Thyroid gland (tissue), 4 donors: ENCODE measurements around the gene EPB41. TPM values are rescaled to one million over a fixed set of nuclear protein-coding genes. Genes with fewer than 3 reads are reported as not detected.

ENCODE experiments used
- DNase-seq, 2 donors: peaks; one replicate each; pipeline ENCODE4 v3.0.0-alpha.2; 2019
- H3K27ac ChIP-seq, 3 donors: fragments of 200-600 bp; sonication (generic); 1 replicate in 2 of 3; 2 replicates in 1 of 3; pipeline ENCODE4 v1.5.1; 2016 to 2019; ENCODE audit warnings: mild to moderate bottlenecking in 1 of 3, moderate library complexity in 1 of 3
- H3K27me3 ChIP-seq: fragments of 200-600 bp; sonication (generic); one replicate; pipeline ENCODE4 v1.5.1; 2019
- H3K36me3 ChIP-seq, 2 donors: fragments of 200-600 bp; sonication (generic); one replicate each; pipeline ENCODE4 v1.5.1; 2016 to 2019
- H3K4me1 ChIP-seq, 2 donors: fragments of 200-600 bp; sonication (generic); one replicate each; pipeline ENCODE4 v1.5.1; 2017 to 2019
- H3K4me3 ChIP-seq, 3 donors: fragments of 200-600 bp; sonication (generic); replicated peaks in 1 of 3; 1 replicate in 2 of 3; 2 replicates in 1 of 3; pipeline ENCODE4 v1.5.1; 2016; ENCODE audit warnings: mild to moderate bottlenecking in 1 of 3
- H3K9me3 ChIP-seq: fragments of 200-600 bp; sonication (generic); one replicate; pipeline ENCODE4 v1.5.1; 2017
- POLR2A ChIP-seq, 2 donors: fragments of 450-650 bp; IDR thresholded peaks; one replicate each; pipeline ENCODE4 v1.6.1; 2017; ENCODE audit warnings: antibody characterized with exemption in 2 of 2, mild to moderate bottlenecking in 2 of 2, moderate library complexity in 1 of 2
- WGBS, 2 donors: methylation state at CpG; one replicate each; pipeline ENCODE4 v1.1.5; 2017; 5-methylcytosine and 5-hydroxymethylcytosine counted together
- intact Hi-C: fragments of 100-400 bp; cut with DNase I; formaldehyde crosslinking; loops from one replicate; pipeline ENCODE4 v1.15.1; 2023
- small RNA-seq: library from RNA; depleted of rRNA; stranded (forward); fragments of <200 nt; gene quantifications from one replicate; pipeline ENCODE3, GENCODE V24; 2016
- total RNA-seq, 4 donors: library from RNA; depleted of rRNA; stranded (reverse); fragments of >200 nt; gene quantifications; one replicate each; pipeline ENCODE4 v1.2.3, GENCODE V29; 2016
- TF ChIP-seq, protein P1 (sequence below), 6 experiments: fragments of 200-600 bp in 3 of 6; fragments of 450-650 bp in 3 of 6; sonication (generic) in 3 of 6; IDR thresholded peaks; one replicate each; pipeline ENCODE4 v1.5.1; 2016 to 2019; ENCODE audit warnings: antibody characterized with exemption in 6 of 6, mild to moderate bottlenecking in 2 of 6, inconsistent platforms in 1 of 6, moderate library complexity in 1 of 6

The EPB41 gene
- total RNA-seq, 4 donors from 2014 or later = 59.7 to 102 (median 80.2) TPM

DNA sequence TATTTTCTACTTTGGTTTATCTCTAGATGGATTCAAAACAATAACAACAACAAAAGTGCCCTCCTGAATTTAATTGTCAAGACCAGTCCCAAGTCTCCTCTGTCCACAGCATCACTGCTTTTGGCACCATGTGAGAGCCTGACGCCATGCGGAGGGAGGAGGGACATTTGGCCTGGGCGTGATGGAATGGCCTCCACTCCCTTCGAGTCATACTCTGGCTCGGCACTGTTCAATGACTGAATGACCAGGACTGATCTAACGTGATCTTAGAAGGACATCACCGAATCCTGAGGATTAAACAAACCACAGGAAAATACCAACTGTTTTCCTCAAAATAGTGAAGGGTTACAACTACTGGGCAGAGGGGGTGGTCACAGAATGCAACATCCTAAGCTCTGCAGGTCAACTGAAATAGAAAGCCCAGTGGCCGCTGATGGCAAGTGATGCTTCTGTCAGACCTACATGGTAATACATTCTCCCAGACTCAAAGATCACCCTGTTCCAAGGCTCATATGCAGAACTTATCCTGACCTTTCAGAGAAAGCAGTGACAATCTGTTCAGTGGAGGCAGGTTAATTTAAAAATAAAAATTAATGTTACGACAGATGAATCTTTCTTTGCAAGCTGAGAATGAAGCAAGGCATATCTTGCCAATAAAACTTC lies 248.2 kb downstream of the EPB41 start:
- no peak for TF ChIP-seq POLR2A (IDR thresholded peaks at IDR 0.05)
- TF ChIP-seq, protein P1, sequence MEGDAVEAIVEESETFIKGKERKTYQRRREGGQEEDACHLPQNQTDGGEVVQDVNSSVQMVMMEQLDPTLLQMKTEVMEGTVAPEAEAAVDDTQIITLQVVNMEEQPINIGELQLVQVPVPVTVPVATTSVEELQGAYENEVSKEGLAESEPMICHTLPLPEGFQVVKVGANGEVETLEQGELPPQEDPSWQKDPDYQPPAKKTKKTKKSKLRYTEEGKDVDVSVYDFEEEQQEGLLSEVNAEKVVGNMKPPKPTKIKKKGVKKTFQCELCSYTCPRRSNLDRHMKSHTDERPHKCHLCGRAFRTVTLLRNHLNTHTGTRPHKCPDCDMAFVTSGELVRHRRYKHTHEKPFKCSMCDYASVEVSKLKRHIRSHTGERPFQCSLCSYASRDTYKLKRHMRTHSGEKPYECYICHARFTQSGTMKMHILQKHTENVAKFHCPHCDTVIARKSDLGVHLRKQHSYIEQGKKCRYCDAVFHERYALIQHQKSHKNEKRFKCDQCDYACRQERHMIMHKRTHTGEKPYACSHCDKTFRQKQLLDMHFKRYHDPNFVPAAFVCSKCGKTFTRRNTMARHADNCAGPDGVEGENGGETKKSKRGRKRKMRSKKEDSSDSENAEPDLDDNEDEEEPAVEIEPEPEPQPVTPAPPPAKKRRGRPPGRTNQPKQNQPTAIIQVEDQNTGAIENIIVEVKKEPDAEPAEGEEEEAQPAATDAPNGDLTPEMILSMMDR (IDR thresholded peaks at IDR 0.05) = no peak
- WGBS, 2 donors = 80 to 83% methylated on average over 9 of the region's 9 CpGs
- Histone ChIP-seq H3K27me3 (no peaks in the 10 kb centered on the region), H3K4me3 (no peak overlapping the region), H3K9me3 (no peaks in the 10 kb centered on the region), H3K27ac (no peak overlapping the region), H3K4me1 (peaks cover 22 to 30% of the 10 kb centered on the region in 2 donors), H3K36me3 (peaks cover 11 to 21% of the 10 kb centered on the region in 2 donors)
- intact Hi-C loops = no loop called here
- no peak for DNase-seq

DNA sequence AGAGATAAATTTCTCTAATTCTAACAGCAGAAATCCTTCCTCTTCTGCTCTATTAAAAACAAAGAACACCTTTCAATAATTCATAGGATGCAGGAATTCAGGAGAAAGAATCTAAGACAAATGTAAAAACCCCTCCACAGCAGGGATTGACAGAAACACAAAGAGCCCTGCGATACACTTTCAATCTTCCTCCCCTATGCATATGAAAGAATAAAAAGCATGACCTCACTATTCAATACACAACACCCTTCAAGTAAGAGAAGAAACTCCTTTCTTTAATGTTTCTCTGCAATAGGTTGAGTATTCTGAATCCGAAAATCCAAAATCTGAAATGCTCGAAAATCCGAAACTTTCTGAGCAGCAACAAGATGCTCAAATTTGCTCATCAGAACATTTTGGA lies 250.2 kb downstream of the EPB41 start:
- Histone ChIP-seq H3K36me3 (peaks cover 0 to 5% of the 10 kb centered on the region in 2 donors), H3K4me1 (peaks cover 22 to 36% of the 10 kb centered on the region in 2 donors), H3K9me3 (no peaks in the 10 kb centered on the region), H3K27me3 (no peaks in the 10 kb centered on the region), H3K4me3 (no peak overlapping the region), H3K27ac (peak overlapping the region in 1 of 3 donors; percentile 6)
- intact Hi-C loops = no loop called here
- 82 to 93% methylated on average over 4 of the region's 4 CpGs for WGBS, 2 donors
- TF ChIP-seq, protein P1 (IDR thresholded peaks at IDR 0.05) = no peak
- no peak for TF ChIP-seq POLR2A (IDR thresholded peaks at IDR 0.05)
- no peak for DNase-seq

DNA sequence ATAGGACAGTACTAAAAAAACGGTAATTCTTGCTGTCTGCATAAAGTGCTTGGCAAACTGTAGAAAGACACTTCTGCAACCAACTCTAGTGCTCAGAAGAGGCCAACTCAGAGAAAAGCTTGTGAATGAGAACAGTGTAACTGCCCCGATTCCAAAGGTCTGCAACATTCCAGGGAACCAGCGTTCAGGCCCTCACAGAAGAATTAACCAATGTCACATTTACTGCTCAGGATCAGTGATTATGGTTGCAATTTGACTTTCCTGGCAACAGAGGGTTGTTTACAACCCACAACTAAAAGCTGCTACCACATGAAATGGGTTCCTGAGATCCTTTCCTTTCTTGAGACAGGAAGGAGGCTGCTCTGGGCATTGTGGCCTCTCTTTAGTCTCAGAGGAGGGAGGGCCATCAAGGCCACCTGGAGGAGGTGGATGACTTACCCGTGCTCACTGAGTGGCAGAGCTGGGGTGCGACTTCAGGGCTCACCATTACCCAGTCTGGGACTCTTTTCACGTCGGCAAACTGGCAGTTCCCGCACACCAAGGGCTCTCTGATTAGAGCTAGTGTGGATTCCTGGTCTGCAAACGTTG lies 252.0 kb downstream of the EPB41 start:
- H3K27me3 ChIP-seq = no peaks in the 10 kb centered on the region
- no peaks in the 10 kb centered on the region for H3K36me3 ChIP-seq
- peak overlapping the region; percentile 61 to 71 (median 68) for H3K27ac ChIP-seq
- TF ChIP-seq, protein P1 (IDR thresholded peaks at IDR 0.05) = peak in 1 of 6 experiments; percentile 3
- peak in 1 of 2 donors; percentile 29 for TF ChIP-seq POLR2A (IDR thresholded peaks at IDR 0.05)
- 41 to 48% methylated on average over 9 of the region's 9 CpGs for WGBS, 2 donors
- peak; percentile 60 to 67 for DNase-seq
- peaks cover 40 to 54% of the 10 kb centered on the region in 2 donors for H3K4me1 ChIP-seq
- intact Hi-C loops = no loop called here
- H3K4me3 ChIP-seq = no peak overlapping the region
- H3K9me3 ChIP-seq = no peaks in the 10 kb centered on the region

DNA sequence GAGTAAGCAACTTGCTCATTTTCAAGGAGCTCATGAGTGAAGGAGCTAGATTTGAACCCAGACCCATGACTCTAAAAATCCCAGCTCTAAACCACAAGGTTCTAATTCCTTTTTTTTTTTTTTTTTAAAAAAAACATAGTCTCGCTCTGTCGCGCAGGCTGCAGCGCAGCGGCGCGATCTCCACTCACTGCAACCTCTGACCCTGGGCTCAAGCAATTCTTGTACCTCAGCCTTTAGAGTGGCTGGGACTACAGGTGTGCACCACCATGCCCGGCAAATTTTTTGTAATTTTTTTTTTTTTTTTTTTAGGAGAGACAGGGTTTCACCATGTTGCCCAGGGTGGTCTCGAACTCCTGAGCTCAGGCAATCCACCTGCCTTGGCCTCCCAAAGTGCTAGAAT lies 253.5 kb downstream of the EPB41 start:
- Histone ChIP-seq H3K36me3 (no peaks in the 10 kb centered on the region), H3K4me3 (no peak overlapping the region), H3K27ac (peak overlapping the region in 2 of 3 donors; percentile 61 to 68), H3K9me3 (no peaks in the 10 kb centered on the region), H3K4me1 (peaks cover 36 to 59% of the 10 kb centered on the region in 2 donors), H3K27me3 (no peaks in the 10 kb centered on the region)
- no peak for DNase-seq
- 96 to 98% methylated on average over 9 of the region's 9 CpGs for WGBS, 2 donors
- intact Hi-C loops = no loop called here
- TF ChIP-seq, protein P1 (IDR thresholded peaks at IDR 0.05) = no peak
- TF ChIP-seq POLR2A (IDR thresholded peaks at IDR 0.05) = no peak

Small RNA genes within 50 kb of the gene (small RNA-seq; reads per million reads assigned to genes)
- gene RF00017 (not detected), gene RF00019 (not detected)

Other genes with a start within 250 kb of the EPB41 start
- gene GMEB1, start 245.8 kb upstream of the EPB41 start, total RNA-seq = 10 to 100 TPM in 2 of 4 donors, 1 to 10 TPM in 2; 5.5 to 13.5 (median 11.6) TPM
- gene YTHDF2, start 177.6 kb upstream of the EPB41 start, total RNA-seq = 10 to 100 TPM; 53.1 to 74.4 (median 62.2) TPM
- gene OPRD1, start 102.4 kb upstream of the EPB41 start, total RNA-seq = under 1 TPM in 1 of 4 donors, not detected in 3; 0.24 TPM
- gene TMEM200B, start 209.3 kb downstream of the EPB41 start, total RNA-seq = 1 to 10 TPM; 1.9 to 8.2 (median 2.7) TPM